ENCODE results near the gene TNKS2.

- TF ChIP-seq POLR2A (IDR thresholded peaks at IDR 0.05; ENCODE audit: low read depth, low read length) (no peak), POLR2AphosphoS5 (IDR thresholded peaks at IDR 0.05; ENCODE audit: low read depth, low read length) (no peak), TAF1 (IDR thresholded peaks at IDR 0.05; ENCODE audit: borderline replicate concordance, low read depth, low read length) (no peak)
These were observed 62.7 kb downstream of the TNKS2 start for GRCh38 chr10:91860885-91861284.

Data from GM12892 (cell line).